ENCODE results near the gene ASB18.
A peak's percentile ranks its signal among the peaks of the same experiment; 100 is the strongest.

ASB18 gene

DNA sequence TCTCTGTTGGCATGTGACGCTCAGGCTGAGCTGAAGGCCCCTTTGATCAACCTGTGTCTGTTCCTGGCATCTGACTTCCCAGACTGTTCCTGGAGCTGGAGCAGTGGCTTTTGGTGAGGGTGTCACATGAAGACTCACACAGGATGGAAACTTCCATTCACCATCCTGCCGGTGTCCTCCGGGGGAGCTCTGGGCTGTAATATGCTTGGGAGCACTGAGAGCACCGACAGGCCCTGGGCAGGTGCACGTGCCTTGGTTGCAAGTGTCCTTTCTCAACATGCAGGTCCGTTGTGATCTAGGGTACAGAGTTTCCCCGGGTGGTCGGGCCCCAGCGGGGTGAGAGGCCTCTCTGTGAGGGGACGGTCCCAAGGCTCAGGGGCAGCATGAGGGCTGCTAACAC is 71.2 kb downstream of the ASB18 start:
- no peaks in the 10 kb centered on the region for H3K36me3 ChIP-seq
- no peaks in the 10 kb centered on the region; the same call in 1 of the 2 replicates for H3K27me3 ChIP-seq
- no peaks in the 10 kb centered on the region for H3K9me3 ChIP-seq
- TF ChIP-seq CTCF (IDR thresholded peaks at IDR 0.05; ENCODE audit: low read depth, low read length): no peak
- DNase-seq: no peak
- H3K4me3 ChIP-seq (ENCODE audit: low read depth, low read length): no peak overlapping the region
- no peaks in the 10 kb centered on the region for H3K4me1 ChIP-seq

DNA sequence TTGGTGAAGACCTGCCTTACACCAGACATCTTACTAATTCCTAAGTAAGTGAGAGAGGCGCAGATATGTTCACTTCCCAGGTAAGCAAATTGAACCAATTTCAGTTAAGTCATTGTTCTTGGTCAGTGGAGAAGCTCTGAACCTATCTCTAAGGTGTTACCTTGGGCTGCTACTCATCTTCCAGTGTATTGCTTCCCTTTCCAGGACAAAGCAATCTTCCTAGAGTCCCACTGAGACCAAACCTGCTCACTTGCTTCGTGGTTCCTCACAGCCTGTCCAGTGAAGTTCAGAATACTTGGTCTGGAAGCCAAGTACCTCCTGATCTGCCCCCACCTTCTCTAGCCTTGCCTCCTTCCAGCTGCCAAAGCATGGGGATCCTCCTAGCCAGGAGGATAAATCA is 73.5 kb downstream of the ASB18 start:
- DNase-seq: no peak
- no peaks in the 10 kb centered on the region for H3K9me3 ChIP-seq
- TF ChIP-seq CTCF (IDR thresholded peaks at IDR 0.05; ENCODE audit: low read depth, low read length): no peak
- no peaks in the 10 kb centered on the region for H3K36me3 ChIP-seq
- no peaks in the 10 kb centered on the region for H3K27me3 ChIP-seq
- H3K4me1 ChIP-seq: no peaks in the 10 kb centered on the region
- no peak overlapping the region for H3K4me3 ChIP-seq (ENCODE audit: low read depth, low read length)

DNA sequence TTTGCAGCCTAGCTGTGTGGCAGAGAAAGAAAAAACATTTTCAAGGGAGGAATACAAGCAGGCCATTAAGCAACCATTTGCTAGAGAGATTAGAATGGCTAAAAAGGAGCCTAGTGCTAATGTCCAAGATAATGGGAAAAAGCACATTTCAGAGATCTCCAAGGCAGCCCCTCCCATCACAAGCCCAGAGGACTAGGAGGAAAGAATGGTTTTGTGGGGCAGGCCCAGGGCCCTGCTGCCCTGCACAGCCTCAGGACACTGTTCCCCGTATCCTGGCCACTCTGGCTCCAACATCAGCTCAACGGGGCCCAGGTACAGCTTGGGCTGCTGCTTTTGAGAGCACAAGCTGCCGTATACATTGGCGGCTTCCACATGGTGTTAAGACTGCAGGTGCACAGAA is 79.5 kb downstream of the ASB18 start:
- Histone ChIP-seq H3K4me1 (no peaks in the 10 kb centered on the region), H3K4me3 (ENCODE audit: low read depth, low read length) (no peak overlapping the region), H3K27me3 (peaks cover 25% of the 10 kb centered on the region), H3K36me3 (no peaks in the 10 kb centered on the region), H3K9me3 (no peaks in the 10 kb centered on the region)
- TF ChIP-seq CTCF (IDR thresholded peaks at IDR 0.05; ENCODE audit: low read depth, low read length): no peak
- DNase-seq: no peak

DNA sequence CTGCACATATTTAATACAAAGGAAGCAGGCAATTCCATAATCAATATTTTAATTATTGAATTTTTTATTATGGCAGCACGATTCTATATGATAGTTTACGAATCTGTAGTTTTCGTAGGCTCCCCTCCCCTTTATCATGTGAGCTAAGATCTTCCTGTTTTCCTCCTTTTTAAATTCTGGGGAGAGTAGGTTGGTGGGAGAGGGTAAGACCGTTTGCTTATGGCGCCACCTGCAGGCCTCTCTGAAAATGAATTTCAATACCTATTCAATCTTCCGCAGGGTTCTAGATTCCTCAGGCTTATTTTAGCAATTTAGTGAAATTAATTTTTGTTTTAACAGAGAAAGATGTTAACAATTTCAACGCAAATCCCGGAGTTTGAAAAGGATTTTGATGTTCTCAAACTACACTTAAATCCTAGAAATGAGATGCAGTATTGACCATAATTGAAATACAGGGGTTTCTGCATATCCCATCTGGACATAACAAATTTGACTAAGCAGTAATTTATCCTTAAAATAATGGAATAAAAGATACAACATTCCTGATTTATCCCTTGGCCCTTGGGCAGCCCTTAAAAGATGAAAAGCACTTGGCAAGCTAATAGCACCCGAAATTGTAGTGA is 83.3 kb downstream of the ASB18 start:
- Histone ChIP-seq H3K9me3 (no peaks in the 10 kb centered on the region), H3K36me3 (no peaks in the 10 kb centered on the region), H3K4me3 (ENCODE audit: low read depth, low read length) (no peak overlapping the region), H3K4me1 (peaks cover 4% of the 10 kb centered on the region; the same call in 1 of the 2 replicates), H3K27me3 (peaks cover 61% of the 10 kb centered on the region)
- peak; percentile 74 for DNase-seq
- TF ChIP-seq CTCF (IDR thresholded peaks at IDR 0.05; ENCODE audit: low read depth, low read length): peak; percentile 81

GRCh38 chr2:236180076-236180816 is 84.0 kb downstream of the ASB18 start:
- no peaks in the 10 kb centered on the region for H3K36me3 ChIP-seq
- TF ChIP-seq CTCF (IDR thresholded peaks at IDR 0.05; ENCODE audit: low read depth, low read length): no peak
- H3K27me3 ChIP-seq: peaks cover 67% of the 10 kb centered on the region
- DNase-seq: no peak
- H3K4me3 ChIP-seq (ENCODE audit: low read depth, low read length): no peak overlapping the region
- peaks cover 4% of the 10 kb centered on the region; the same call in 1 of the 2 replicates for H3K4me1 ChIP-seq
- no peaks in the 10 kb centered on the region for H3K9me3 ChIP-seq
